Endothelial cell of umbilical vein (primary cell): Measurements from ENCODE around the gene GJB3.

Experiments
- EZH2 ChIP-seq: IDR thresholded peaks from 2 replicates; pipeline ENCODE4 v1.6.1; 2012; ENCODE audit warnings: borderline replicate concordance, low read depth, mild to moderate bottlenecking, moderate library complexity, low read length, inconsistent platforms; ENCODE audit not compliant: severe bottlenecking
- FOS ChIP-seq: IDR thresholded peaks from 2 replicates; pipeline ENCODE4 v1.6.1; 2011; ENCODE audit warnings: mild to moderate bottlenecking, low read length, moderate library complexity, borderline replicate concordance; ENCODE audit not compliant: insufficient read depth
- GATA2 ChIP-seq: IDR thresholded peaks from 2 replicates; pipeline ENCODE4 v1.7.0; 2011; ENCODE audit warnings: low read depth, mild to moderate bottlenecking, moderate library complexity, mixed read lengths, low read length; ENCODE audit not compliant: insufficient read length, insufficient read depth
- JUN ChIP-seq: IDR thresholded peaks from 2 replicates; pipeline ENCODE4 v1.6.1; 2011; ENCODE audit warnings: borderline replicate concordance, low read depth; ENCODE audit not compliant: insufficient read length, insufficient read depth
- MYC ChIP-seq: IDR thresholded peaks from one replicate; pipeline ENCODE4 v1.6.1; 2011; ENCODE audit warnings: mild to moderate bottlenecking, low read depth, low read length
- POLR2A ChIP-seq: IDR thresholded peaks from 2 replicates; pipeline ENCODE4 v1.6.1; 2012; ENCODE audit warnings: low read depth, mild to moderate bottlenecking, control low read depth, low read length
- POLR2AphosphoS5 ChIP-seq: IDR thresholded peaks from 2 replicates; pipeline ENCODE4 v1.6.1; 2012; ENCODE audit warnings: low read depth, mild to moderate bottlenecking, control low read depth, low read length, moderate library complexity; ENCODE audit not compliant: insufficient read depth
- TF ChIP-seq, protein P1 (sequence below), 2 donors: IDR thresholded peaks; 1 replicate in 1 of 2; 2 replicates in 1 of 2; pipeline ENCODE4 v1.5.1; 2011; ENCODE audit warnings: low read length in 2 of 2, mild to moderate bottlenecking in 2 of 2, moderate library complexity in 2 of 2, control low read depth in 1 of 2, inconsistent platforms in 1 of 2, low read depth in 1 of 2; ENCODE audit not compliant: insufficient read depth in 1 of 2; ENCODE audit errors: extremely low read depth in 1 of 2
- TF ChIP-seq, protein P2 (sequence below): IDR thresholded peaks from 2 replicates; pipeline ENCODE4 v1.6.1; 2011; ENCODE audit not compliant: insufficient read depth, insufficient read length

DNA sequence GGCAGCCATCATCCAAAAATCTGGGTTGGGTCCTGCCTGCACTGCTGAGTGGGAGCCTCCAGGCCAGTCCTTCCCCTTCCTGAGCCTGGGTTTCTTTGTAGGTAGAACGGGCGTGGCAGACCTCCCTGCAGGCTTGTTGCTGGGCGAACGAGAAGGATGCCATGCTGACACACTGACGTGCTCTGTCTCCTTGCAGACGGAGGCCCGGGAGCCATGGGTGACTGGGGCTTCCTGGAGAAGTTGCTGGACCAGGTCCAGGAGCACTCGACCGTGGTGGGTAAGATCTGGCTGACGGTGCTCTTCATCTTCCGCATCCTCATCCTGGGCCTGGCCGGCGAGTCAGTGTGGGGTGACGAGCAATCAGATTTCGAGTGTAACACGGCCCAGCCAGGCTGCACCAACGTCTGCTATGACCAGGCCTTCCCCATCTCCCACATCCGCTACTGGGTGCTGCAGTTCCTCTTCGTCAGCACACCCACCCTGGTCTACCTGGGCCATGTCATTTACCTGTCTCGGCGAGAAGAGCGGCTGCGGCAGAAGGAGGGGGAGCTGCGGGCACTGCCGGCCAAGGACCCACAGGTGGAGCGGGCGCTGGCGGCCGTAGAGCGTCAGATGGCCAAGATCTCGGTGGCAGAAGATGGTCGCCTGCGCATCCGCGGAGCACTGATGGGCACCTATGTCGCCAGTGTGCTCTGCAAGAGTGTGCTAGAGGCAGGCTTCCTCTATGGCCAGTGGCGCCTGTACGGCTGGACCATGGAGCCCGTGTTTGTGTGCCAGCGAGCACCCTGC lies 13.2 kb downstream of the GJB3 start:
- TF ChIP-seq, protein P1, sequence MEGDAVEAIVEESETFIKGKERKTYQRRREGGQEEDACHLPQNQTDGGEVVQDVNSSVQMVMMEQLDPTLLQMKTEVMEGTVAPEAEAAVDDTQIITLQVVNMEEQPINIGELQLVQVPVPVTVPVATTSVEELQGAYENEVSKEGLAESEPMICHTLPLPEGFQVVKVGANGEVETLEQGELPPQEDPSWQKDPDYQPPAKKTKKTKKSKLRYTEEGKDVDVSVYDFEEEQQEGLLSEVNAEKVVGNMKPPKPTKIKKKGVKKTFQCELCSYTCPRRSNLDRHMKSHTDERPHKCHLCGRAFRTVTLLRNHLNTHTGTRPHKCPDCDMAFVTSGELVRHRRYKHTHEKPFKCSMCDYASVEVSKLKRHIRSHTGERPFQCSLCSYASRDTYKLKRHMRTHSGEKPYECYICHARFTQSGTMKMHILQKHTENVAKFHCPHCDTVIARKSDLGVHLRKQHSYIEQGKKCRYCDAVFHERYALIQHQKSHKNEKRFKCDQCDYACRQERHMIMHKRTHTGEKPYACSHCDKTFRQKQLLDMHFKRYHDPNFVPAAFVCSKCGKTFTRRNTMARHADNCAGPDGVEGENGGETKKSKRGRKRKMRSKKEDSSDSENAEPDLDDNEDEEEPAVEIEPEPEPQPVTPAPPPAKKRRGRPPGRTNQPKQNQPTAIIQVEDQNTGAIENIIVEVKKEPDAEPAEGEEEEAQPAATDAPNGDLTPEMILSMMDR (IDR thresholded peaks at IDR 0.05; ENCODE audit: extremely low read depth in 1 of 2, insufficient read depth in 1 of 2, low read depth in 1 of 2, low read length in 2 of 2) = no peak
- TF ChIP-seq, protein P2, sequence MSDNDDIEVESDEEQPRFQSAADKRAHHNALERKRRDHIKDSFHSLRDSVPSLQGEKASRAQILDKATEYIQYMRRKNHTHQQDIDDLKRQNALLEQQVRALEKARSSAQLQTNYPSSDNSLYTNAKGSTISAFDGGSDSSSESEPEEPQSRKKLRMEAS = no peak
- no peak for TF ChIP-seq POLR2A
- no peak for TF ChIP-seq EZH2
- no peak for TF ChIP-seq GATA2
- no peak for TF ChIP-seq MYC
- no peak for TF ChIP-seq JUN
- no peak for TF ChIP-seq POLR2AphosphoS5
- TF ChIP-seq FOS = no peak
